ENCODE measurements around the gene NUMA1.
A peak's percentile ranks its signal among the peaks of the same experiment; 100 is the strongest.

The NUMA1 gene

DNA sequence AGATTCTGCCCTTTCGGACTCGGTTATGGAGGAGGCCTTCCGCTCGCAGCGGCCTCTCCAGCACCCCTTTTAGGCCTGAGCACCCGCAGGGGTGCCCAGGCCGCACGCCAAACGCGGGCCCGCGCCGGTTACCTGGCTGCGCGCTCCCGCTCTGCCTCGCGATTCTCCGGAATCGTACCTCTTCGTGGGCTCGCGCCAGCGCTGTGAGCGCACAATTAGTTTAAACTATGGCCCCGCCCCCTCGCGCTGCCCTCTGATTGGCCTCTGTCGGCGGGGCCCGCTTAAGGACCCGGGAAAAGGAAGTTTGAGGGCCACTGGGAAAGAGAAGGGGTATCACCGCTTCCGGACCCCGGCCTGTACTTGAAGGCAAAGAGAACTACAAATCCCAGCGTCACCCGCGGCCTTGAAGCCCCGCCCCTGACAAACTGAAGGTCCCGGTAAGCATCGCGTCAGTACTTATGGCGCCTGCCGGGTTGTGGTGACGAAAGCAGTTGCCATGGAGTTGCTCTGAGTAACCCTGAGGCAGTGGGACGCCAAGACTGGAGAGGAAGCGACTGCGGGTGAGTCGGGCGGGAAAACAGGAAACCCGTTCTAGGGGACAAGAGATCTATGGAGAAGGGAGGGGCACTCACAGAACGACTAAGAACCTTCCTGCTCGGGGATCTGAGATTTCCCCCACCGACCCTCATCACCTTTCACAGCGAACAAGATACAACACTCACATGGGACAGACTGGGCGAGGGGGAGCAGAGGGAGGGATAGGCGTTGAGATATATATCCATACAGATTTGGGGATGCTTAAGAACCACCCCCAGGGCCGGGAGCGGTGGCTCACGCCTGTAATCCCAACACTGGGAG lies at the start of gene NUMA1, which contains the start of gene LRRC51:
NUMA1 (minus strand) TSS at position 217 of the 858 bp plus-strand sequence. CDS start 44,599 bp downstream, outside the sequence.
LRRC51 (plus strand) TSS at position 525 of the 858 bp plus-strand sequence. CDS start 8,234 bp downstream, outside the sequence.
- peak; percentile 96 for DNase-seq

DNA sequence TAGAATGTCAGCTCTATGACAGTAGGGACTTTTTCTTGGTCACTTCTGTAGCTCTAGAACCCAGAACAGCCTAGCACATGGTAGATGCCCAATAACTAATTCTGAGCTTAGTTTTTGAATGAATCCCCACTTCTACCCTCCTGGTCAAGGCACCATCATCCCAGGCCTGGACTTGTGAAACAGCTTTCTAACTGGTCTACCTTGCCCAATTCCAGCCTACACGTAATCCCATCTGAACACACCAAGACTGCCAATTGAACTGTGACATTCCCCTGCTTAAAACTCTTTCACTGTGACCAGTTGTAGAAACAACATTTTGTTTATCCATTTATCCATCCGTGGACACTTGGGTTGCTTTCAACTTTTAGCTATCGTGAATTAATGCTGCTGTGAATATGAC lies 49.0 kb upstream of the NUMA1 start:
- peak; percentile 1 for DNase-seq

- DNase-seq, result no peak
Observed at GRCh38 chr11:72127923-72128322, 47.6 kb upstream of the NUMA1 start.

GRCh38 chr11:72125956-72126355 lies 45.6 kb upstream of the NUMA1 start:
- DNase-seq, result no peak

DNA sequence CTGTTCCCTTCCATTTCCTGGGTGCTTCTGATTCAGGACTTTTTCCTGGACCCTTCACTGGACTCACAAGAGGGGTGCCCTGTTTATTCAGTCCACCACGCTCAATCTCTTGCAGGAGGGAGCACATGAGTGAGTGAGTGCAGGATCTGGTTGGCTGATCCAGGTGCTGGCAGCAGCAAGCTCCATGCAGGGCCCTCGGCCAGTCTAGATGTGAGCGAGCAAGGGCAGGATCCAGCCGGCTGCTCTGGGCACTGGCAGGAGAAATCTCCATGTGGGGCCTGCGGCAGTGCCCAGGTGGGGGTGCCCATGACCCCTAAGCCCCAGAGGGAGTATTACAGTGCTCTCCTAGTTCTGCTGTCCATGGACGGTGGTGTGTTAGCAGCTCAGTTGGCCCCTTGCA lies 43.7 kb upstream of the NUMA1 start:
- DNase-seq, result no peak

DNA sequence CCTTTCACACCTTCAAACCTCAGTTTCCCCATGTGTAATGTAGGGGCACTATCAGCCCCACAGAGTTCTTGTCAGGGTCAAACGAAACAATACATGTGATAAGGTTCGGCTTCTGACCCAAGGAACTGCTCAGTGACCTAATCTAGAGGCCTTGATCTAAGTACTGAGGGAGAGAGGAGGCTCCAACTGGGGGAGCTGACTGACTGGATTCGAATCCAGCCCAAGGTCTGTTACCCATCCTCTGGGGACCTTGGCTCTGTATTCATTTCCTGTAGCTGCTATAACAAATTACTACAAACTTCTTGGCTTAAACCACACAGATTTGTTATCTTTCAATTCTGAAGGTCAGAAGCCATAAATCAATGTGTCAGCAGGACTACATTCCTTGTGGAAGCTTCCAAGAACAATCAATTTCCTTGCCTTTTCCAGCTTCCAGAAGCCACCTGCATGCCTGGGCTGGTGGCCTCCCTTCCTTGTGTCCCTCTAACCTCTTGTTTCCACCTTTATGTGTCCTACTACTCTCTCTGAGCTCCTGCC lies 42.8 kb upstream of the NUMA1 start:
- DNase-seq, result no peak

DNA sequence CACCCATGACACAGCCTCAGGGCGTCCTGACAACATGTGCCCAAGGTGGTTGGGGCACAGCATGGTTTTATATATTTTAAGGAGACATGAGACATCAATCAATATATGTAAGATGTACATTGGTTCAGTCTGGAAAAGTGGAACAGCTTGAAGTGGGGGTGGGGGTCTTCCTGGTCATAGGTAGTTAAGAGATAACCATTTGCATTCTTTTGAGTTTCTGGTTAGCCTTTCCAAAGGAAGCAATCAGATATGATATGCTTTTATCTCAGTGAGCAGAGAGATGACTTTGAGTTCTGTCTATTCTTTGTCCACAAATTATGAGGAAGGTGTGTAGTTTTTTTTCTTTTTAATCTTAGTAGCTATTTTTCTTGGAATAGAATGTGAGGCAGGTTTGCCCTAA lies 42.3 kb upstream of the NUMA1 start:
- DNase-seq, result no peak

DNA sequence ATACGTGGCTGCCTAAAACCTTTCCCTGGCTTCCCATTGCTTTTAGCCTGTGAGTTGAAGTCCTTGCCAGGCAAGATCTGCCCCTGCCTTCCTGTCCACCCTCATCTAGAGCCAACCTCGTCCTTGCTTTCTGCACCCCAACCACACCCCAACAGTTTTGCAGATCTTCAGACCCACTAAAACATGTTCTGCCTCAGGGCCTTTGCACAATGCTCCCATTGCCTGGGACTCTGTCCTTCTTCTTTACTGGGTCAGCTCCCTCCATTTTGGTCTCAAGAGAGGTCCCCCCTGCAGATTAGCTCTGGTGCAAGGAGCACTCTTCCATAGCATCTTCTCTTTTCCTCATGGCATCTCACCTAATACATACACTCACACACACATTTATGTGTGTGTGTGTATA lies 40.6 kb upstream of the NUMA1 start:
- no peak for DNase-seq

DNA sequence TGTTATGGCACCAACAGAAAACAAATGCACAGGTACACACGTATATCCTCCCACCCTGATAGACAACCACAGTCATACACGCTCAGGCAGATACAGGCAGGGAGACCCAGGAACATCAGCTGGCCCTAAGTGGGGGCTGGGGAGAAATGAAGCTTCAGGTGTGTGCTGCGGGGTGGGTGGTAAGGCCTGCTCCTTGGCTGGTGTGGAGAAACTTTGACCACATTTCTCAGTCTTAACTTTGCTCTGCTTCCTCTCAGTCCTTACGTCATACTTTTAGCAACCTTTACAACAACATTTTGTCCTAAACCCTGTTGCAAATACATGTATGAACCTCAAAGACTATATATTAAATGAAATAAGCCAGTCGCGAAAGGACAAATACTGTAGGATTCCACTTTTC lies 38.9 kb upstream of the NUMA1 start:
- DNase-seq, result no peak

DNA sequence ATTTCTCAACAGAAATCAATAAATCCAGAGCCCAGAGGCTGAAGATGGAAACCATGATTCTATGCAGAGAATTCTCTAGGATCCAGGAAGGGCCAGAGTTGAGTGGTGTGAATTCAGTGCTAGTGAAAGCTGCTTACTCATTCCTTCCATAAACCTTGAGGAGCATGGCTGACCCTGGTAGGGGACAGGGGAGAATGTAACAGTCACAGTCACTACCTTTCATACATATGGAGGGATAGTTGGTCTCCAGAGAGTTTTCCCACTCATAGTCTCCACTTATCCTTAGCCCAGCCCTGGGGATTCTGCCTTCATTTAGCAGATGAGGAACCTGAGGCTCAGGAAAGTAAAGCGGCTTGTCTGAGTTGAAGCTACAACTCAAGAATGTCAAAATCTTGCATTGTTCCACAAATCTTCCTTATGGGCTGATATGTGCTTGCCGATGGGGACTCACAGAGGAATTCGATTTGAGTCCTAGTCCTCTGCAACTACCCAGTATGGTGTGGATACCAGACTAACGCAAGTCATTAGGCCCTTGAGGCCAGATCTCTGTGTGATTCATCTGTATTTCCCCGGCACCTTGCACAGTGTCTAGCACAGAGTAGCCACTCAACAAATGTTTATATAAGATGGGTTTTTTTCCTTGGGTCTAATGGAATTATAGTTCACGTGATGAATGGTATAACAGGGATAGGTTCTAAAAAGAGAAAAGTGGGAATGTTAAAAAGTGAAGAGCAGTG lies 35.8 kb upstream of the NUMA1 start:
- DNase-seq, result no peak

DNA sequence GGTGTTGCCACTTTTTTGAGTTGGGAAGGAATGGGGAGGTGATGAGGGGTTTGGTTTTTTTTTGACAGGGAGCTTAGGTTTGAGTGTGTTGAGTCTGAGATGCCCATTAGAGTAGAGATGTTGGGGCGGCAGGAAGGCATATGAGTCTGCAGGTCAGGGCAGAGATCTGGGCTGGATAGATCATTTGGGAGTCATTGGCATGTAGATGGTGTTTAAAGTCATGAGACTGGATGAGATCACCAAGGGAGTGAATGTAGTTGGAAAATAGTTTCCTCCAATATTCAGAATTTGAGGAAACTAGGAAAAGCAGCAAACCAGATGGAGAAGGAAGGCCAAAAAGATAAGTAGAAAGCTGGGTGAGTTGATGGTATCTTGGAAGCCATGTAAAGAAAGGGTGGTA lies 34.2 kb upstream of the NUMA1 start:
- DNase-seq, result no peak

GRCh38 chr11:72112978-72113808 lies 32.9 kb upstream of the NUMA1 start:
- no peak for DNase-seq

DNA sequence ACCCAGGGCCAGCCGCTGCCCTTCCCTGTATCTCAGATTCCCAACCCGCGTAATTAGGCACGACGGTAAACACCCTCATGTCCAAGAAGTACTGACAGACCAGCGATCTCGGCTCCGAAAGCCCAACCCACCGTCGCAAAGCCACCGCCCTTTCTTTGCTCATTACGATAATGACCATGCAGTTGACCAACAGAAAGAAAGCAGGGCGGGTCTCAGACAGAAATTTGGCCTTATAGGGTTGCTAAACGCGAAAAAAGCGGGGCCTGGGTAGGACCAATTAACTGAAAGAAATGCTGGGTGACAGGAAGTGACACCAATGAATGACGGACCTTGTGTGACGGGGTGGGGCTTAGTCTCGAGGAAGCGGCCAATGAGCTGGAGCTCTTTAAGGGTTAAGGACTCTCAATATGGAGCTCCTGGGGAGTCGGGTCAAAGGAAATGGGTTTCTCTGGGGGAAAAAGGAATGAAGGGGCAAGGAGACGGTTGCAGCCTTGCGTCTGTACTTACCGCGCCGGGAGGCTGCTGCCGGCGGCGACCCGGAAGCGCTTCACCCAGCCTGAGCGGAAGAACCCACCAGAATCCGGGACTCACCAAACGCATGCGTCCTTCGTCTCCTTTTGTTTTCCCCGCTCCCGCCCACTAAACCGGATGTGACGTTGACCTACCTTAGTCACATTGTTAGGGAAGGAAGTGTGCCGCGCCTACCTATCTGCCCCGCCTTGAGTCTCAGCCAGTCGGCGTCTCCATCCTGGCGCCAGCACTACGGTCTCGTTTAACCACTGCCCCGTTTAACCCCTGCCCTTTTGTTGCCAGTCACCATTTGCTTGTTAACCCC lies 32.0 kb upstream of the NUMA1 start, which contains the start of gene ANAPC15:
ANAPC15 (minus strand) TSS at position 553 of the 835 bp plus-strand sequence. CDS start 1,419 bp downstream, outside the sequence.
- peak; percentile 98 for DNase-seq

GRCh38 chr11:72111300-72112142 lies 31.2 kb upstream of the NUMA1 start:
- DNase-seq, result peak; percentile 60

- DNase-seq, result no peak
Observed at GRCh38 chr11:72105888-72106287, 25.5 kb upstream of the NUMA1 start, which contains the start of gene TOMT. TSS of gene TOMT (plus strand) at chr11:72105924. CDS start at chr11:72105952, 28 bp downstream.

GRCh38 chr11:72103754-72104167 lies 23.4 kb upstream of the NUMA1 start:
- no peak for DNase-seq

GRCh38 chr11:72102946-72103753 lies 22.8 kb upstream of the NUMA1 start, which contains the start of gene LAMTOR1:
TSS of gene LAMTOR1 (minus strand) at chr11:72103297. CDS start at chr11:72103224, 73 bp downstream.
- DNase-seq, result peak; percentile 97

DNA sequence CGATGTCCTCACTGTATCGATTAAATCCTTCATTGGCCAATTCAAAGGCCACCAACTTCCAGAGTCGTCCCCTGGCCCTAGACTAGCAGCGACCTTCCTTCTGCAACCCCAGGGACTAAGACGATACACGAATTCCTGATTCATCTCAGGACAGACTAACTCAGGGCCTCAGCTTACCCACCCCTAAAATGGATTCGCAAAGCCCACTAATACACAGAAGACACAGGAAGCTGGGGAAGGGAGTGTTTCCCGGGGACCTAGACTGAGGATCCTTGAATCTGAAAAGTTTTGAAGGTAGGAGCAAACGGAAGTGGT lies 22.2 kb upstream of the NUMA1 start:
- DNase-seq, result no peak

DNA sequence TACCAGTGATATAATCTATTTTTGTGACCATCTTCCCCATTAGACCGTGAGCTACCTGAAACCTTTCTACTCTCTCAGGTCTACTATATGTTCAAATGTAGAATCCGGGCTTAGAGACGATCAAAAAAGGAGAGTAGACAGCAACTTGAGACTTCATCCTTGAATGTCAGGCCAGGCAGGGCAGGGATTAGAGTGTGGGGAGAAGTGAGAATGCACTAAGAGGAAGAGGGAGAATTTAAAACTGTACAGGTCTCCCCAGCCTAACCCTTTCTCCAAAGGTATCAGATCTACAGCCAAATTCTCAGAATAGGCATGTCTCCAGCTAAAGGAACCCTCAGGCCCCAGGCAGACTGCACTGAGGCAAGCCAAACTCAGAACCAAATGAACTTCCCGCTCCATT lies 21.8 kb upstream of the NUMA1 start:
- no peak for DNase-seq

DNA sequence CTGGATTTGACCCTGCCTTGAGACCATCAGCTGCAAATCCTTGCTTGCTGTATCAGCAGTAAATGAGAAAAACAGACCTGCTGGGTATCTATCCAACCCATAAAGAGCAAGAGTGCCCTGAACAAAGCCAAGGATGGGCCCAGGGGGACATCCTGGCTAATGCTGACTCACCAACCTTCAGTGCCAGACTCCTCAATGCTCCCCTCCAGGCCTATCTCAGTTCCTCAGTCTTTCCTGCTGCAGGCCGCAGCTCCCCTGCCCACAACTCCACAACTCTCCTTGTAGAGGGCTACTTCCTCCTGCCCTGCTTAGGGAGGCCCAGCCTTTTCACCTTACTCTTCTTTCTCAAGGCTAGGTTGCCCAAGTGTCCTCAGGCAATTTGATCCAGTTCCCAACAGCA lies 20.1 kb upstream of the NUMA1 start:
- no peak for DNase-seq
